ENCODE measurements around the gene TSSC4.

TSSC4 gene

DNA sequence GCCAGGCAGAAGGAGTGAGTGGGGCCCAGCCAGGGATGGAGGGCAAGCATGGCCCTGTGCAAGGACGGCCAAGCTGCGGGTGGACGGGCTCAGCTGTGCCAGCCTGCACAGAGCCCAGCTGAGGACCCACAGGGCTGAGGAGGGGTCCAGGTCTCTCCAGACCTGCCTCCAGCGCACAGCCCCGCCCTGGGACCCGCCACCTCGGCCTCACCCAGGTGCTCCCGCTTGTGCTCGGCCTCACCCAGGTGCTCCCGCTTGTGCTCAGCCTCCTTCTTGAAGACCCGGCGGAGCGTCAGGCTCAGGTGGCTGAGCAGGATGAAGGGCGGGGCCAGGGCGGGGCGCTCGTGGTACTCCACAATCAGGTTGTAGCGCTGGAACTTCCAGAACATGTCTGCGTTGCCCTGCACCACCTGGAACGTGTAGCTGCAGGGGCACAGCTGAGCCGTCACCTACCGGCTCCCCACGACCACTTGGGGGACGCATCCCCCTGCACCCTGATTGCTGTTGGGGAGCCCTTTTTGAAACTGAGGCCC lies 6.4 kb downstream of the TSSC4 start:
- ChIA-PET CTCF (no interaction called here), POLR2A (no interaction called here)
- no peak for DNase-seq (ENCODE audit: extremely low spot score)
- TF ChIP-seq ELF4 (IDR thresholded peaks at IDR 0.05) (no peak), SUZ12 (IDR thresholded peaks at IDR 0.05) (no peak), ZNF384 (IDR thresholded peaks at IDR 0.05) (no peak), HDGF (IDR thresholded peaks at IDR 0.05; ENCODE audit: borderline replicate concordance) (no peak), LEF1 (IDR thresholded peaks at IDR 0.05; ENCODE audit: borderline replicate concordance) (no peak), FOXK2 (IDR thresholded peaks at IDR 0.05) (no peak), TARDBP (IDR thresholded peaks at IDR 0.05) (no peak), SP1 (IDR thresholded peaks at IDR 0.05) (no peak), CTBP1 (IDR thresholded peaks at IDR 0.05; ENCODE audit: borderline replicate concordance) (no peak)
- TF ChIP-seq, protein P1, sequence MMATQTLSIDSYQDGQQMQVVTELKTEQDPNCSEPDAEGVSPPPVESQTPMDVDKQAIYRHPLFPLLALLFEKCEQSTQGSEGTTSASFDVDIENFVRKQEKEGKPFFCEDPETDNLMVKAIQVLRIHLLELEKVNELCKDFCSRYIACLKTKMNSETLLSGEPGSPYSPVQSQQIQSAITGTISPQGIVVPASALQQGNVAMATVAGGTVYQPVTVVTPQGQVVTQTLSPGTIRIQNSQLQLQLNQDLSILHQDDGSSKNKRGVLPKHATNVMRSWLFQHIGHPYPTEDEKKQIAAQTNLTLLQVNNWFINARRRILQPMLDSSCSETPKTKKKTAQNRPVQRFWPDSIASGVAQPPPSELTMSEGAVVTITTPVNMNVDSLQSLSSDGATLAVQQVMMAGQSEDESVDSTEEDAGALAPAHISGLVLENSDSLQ (IDR thresholded peaks at IDR 0.05): no peak

DNA sequence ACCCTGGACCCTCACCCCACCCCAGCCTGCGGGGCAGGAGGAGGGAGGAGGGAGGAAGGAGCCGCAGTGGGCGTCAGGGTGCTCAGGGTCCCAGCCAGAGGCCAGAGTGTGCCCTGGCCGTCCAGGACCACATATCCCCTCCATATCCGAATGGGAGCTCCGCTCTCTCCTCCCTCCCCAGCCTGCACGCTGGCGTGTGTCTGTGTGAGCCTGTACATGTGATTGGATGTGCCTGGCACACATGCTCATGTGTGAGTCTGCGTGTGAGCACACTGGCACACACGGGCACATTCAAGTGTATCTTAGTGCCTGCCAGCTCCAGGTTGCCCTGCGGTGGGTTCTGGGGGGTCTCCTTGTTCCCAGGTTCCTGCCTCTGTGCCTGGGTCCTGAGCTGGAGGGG lies 8.1 kb downstream of the TSSC4 start:
- POLR2A ChIA-PET: interaction anchor here (1.2 to 3.4 kb wide), 3 partner anchors 8 to 32 kb away, joined by 6 to 22 read pairs (median 18); partner anchors contain the start of genes CD81 and TSSC4
- TF ChIP-seq SP1 (IDR thresholded peaks at IDR 0.05) (no peak), FOXM1 (IDR thresholded peaks at IDR 0.05; ENCODE audit: borderline replicate concordance) (no peak), NFRKB (IDR thresholded peaks at IDR 0.05) (no peak), ARNT (IDR thresholded peaks at IDR 0.05) (no peak), FOXA1 (IDR thresholded peaks at IDR 0.05) (no peak), HDGF (IDR thresholded peaks at IDR 0.05; ENCODE audit: borderline replicate concordance) (no peak), L3MBTL2 (conservative IDR thresholded peaks at IDR 0.05) (no peak), FOXK2 (IDR thresholded peaks at IDR 0.05) (no peak), CTBP1 (IDR thresholded peaks at IDR 0.05; ENCODE audit: borderline replicate concordance) (no peak), ELF4 (IDR thresholded peaks at IDR 0.05) (no peak), SUZ12 (IDR thresholded peaks at IDR 0.05) (no peak), BHLHE40 (IDR thresholded peaks at IDR 0.05; ENCODE audit: borderline replicate concordance) (no peak), TARDBP (IDR thresholded peaks at IDR 0.05) (no peak), LEF1 (IDR thresholded peaks at IDR 0.05; ENCODE audit: borderline replicate concordance) (no peak), ZNF384 (IDR thresholded peaks at IDR 0.05) (no peak)
- TF ChIP-seq, protein P1 (IDR thresholded peaks at IDR 0.05): no peak
- DNase-seq (ENCODE audit: extremely low spot score): no peak
- CTCF ChIA-PET: interaction anchor here (1.1 to 2.8 kb wide), 2 partner anchors 8 to 11 kb away, joined by 4 to 29 read pairs; partner anchors contain the start of gene TSSC4

- TF ChIP-seq TARDBP (IDR thresholded peaks at IDR 0.05) (no peak), SUZ12 (IDR thresholded peaks at IDR 0.05) (no peak), FOXA1 (IDR thresholded peaks at IDR 0.05) (no peak), ARNT (IDR thresholded peaks at IDR 0.05) (no peak), BHLHE40 (IDR thresholded peaks at IDR 0.05; ENCODE audit: borderline replicate concordance) (no peak), FOXM1 (IDR thresholded peaks at IDR 0.05; ENCODE audit: borderline replicate concordance) (no peak), LEF1 (IDR thresholded peaks at IDR 0.05; ENCODE audit: borderline replicate concordance) (no peak), ZNF384 (IDR thresholded peaks at IDR 0.05) (no peak), SP1 (IDR thresholded peaks at IDR 0.05) (no peak), FOXK2 (IDR thresholded peaks at IDR 0.05) (no peak), HDGF (IDR thresholded peaks at IDR 0.05; ENCODE audit: borderline replicate concordance) (no peak), CTBP1 (IDR thresholded peaks at IDR 0.05; ENCODE audit: borderline replicate concordance) (no peak), ELF4 (IDR thresholded peaks at IDR 0.05) (no peak), NFRKB (IDR thresholded peaks at IDR 0.05) (no peak)
- DNase-seq (ENCODE audit: extremely low spot score): no peak
- POLR2A ChIA-PET: interaction anchor here (1.2 to 3.4 kb wide), 4 partner anchors 9 to 33 kb away, joined by 6 to 22 read pairs (median 12); partner anchors contain the start of genes CD81 and TSSC4
- CTCF ChIA-PET: interaction anchor here (0.7 to 2.8 kb wide), 3 partner anchors 9 to 769 kb away, joined by 3 to 29 read pairs (median 4); partner anchors contain the start of gene TSSC4
Measured at GRCh38 chr11:2409126-2409525, 8.6 kb downstream of the TSSC4 start.

GRCh38 chr11:2409611-2410468 lies 9.3 kb downstream of the TSSC4 start:
- ChIA-PET POLR2A (interaction anchor here (1.2 to 3.4 kb wide), 4 partner anchors 10 to 34 kb away, joined by 6 to 22 read pairs (median 12); partner anchors contain the start of genes CD81 and TSSC4), CTCF (interaction anchor here (0.7 to 2.8 kb wide), 3 partner anchors 10 to 770 kb away, joined by 3 to 29 read pairs (median 4); partner anchors contain the start of gene TSSC4)
- no peak for DNase-seq (ENCODE audit: extremely low spot score)
- TF ChIP-seq, protein P1 (IDR thresholded peaks at IDR 0.05): no peak
- TF ChIP-seq SP1 (IDR thresholded peaks at IDR 0.05): no peak
- TF ChIP-seq TARDBP (IDR thresholded peaks at IDR 0.05): no peak
- no peak for TF ChIP-seq FOXK2 (IDR thresholded peaks at IDR 0.05)
- TF ChIP-seq ELF4 (IDR thresholded peaks at IDR 0.05): no peak
- TF ChIP-seq L3MBTL2 (conservative IDR thresholded peaks at IDR 0.05): no peak
- TF ChIP-seq BHLHE40 (IDR thresholded peaks at IDR 0.05; ENCODE audit: borderline replicate concordance): no peak
- no peak for TF ChIP-seq FOXA1 (IDR thresholded peaks at IDR 0.05)
- TF ChIP-seq NFRKB (IDR thresholded peaks at IDR 0.05): no peak
- no peak for TF ChIP-seq ARNT (IDR thresholded peaks at IDR 0.05)
- no peak for TF ChIP-seq CTBP1 (IDR thresholded peaks at IDR 0.05; ENCODE audit: borderline replicate concordance)

GRCh38 chr11:2410616-2411015 lies 10.1 kb downstream of the TSSC4 start:
- CTCF ChIA-PET: no interaction called here
- TF ChIP-seq FOXM1 (IDR thresholded peaks at IDR 0.05; ENCODE audit: borderline replicate concordance) (no peak), SUZ12 (IDR thresholded peaks at IDR 0.05) (no peak), NFRKB (IDR thresholded peaks at IDR 0.05) (no peak), ZNF384 (IDR thresholded peaks at IDR 0.05) (no peak), FOXK2 (IDR thresholded peaks at IDR 0.05) (no peak)
- POLR2A ChIA-PET: interaction anchor here (0.8 to 3.4 kb wide), 3 partner anchors 9 to 33 kb away, joined by 6 to 18 read pairs (median 6); partner anchors contain the start of gene TSSC4
- no peak for DNase-seq (ENCODE audit: extremely low spot score)

All from HEK293T (cell line).